DND-41 (cell line): ENCODE data around the gene KBTBD13.

Experiments
- ATAC-seq: fragments of 200-7000 bp; cut with Tn5 transposase; 3 replicates; pipeline ENCODE4 v1.9.1; 2021; ENCODE audit warnings: low read depth; ENCODE audit not compliant: insufficient read depth
- DNase-seq: peaks from one replicate; pipeline ENCODE4 v3.0.0-alpha.2; 2020
- H2AFZ ChIP-seq: 2 replicates; pipeline ENCODE4 v1.6.0; 2012; ENCODE audit warnings: low read depth, low read length
- H3K27ac ChIP-seq: 2 replicates; pipeline ENCODE4 v1.5.1; 2012; ENCODE audit warnings: low read length, inconsistent platforms
- H3K27me3 ChIP-seq: fragments of 200-600 bp; sonication (generic); 2 replicates; pipeline ENCODE4 v1.6.0; 2012; ENCODE audit warnings: low read length, mild to moderate bottlenecking, inconsistent platforms; ENCODE audit not compliant: insufficient read depth, poor library complexity
- H3K36me3 ChIP-seq: 2 replicates; pipeline ENCODE4 v1.5.1; 2012; ENCODE audit warnings: low read length, inconsistent platforms; ENCODE audit not compliant: insufficient read depth
- H3K4me1 ChIP-seq: 2 replicates; pipeline ENCODE4 v1.5.1; 2012; ENCODE audit warnings: mild to moderate bottlenecking, low read length; ENCODE audit not compliant: insufficient read depth
- H3K4me2 ChIP-seq: 2 replicates; pipeline ENCODE4 v1.6.0; 2012; ENCODE audit warnings: mild to moderate bottlenecking, moderate library complexity, low read length, inconsistent platforms; ENCODE audit not compliant: insufficient read depth
- H3K4me3 ChIP-seq, 2 experiments: fragments of 200-600 bp in 1 of 2; shearing (Covaris generic) in 1 of 2; 2 replicates each; pipeline ENCODE4 v1.5.1; 2012 to 2016; ENCODE audit warnings: inconsistent platforms in 2 of 2, low read length in 2 of 2, mild to moderate bottlenecking in 2 of 2, low read depth in 1 of 2, moderate library complexity in 1 of 2
- H3K79me2 ChIP-seq: 2 replicates; pipeline ENCODE4 v1.6.0; 2012; ENCODE audit warnings: low read length, inconsistent platforms; ENCODE audit not compliant: insufficient read depth
- H3K9ac ChIP-seq: 2 replicates; pipeline ENCODE4 v1.6.0; 2012; ENCODE audit warnings: low read depth, mild to moderate bottlenecking, inconsistent platforms, low read length, moderate library complexity
- H3K9me3 ChIP-seq: 2 replicates; pipeline ENCODE4 v1.5.1; 2012; ENCODE audit warnings: low read length, moderate library complexity, mild to moderate bottlenecking, inconsistent platforms; ENCODE audit not compliant: insufficient read depth, severe bottlenecking
- H4K20me1 ChIP-seq: 2 replicates; pipeline ENCODE4 v1.6.0; 2012; ENCODE audit warnings: low read length; ENCODE audit not compliant: insufficient read depth
- CTCF ChIP-seq: IDR thresholded peaks from 2 replicates; pipeline ENCODE4 v1.5.1; 2012; ENCODE audit warnings: borderline replicate concordance, low read length, moderate library complexity, mild to moderate bottlenecking; ENCODE audit not compliant: poor library complexity, severe bottlenecking; ENCODE audit errors: extremely low read depth
- EZH2 ChIP-seq: IDR thresholded peaks from 3 replicates; pipeline ENCODE4 v1.6.1; 2012; ENCODE audit warnings: borderline replicate concordance, low read depth, mild to moderate bottlenecking, moderate library complexity, low read length, inconsistent platforms; ENCODE audit not compliant: severe bottlenecking

KBTBD13 gene

GRCh38 chr15:65102912-65103311 lies 26.4 kb downstream of the KBTBD13 start:
- no peak overlapping the region for H3K9ac ChIP-seq
- no peak overlapping the region for H3K4me2 ChIP-seq
- no peak overlapping the region for H3K27ac ChIP-seq
- H3K79me2 ChIP-seq, result no peaks in the 10 kb centered on the region
- H4K20me1 ChIP-seq, result no peaks in the 10 kb centered on the region
- no peaks in the 10 kb centered on the region for H3K27me3 ChIP-seq
- H3K36me3 ChIP-seq, result peaks cover 47% of the 10 kb centered on the region
- H3K4me1 ChIP-seq, result no peaks in the 10 kb centered on the region
- no peak overlapping the region for H2AFZ ChIP-seq
- no peaks in the 10 kb centered on the region for H3K9me3 ChIP-seq
- H3K4me3 ChIP-seq, result no peak overlapping the region
- TF ChIP-seq EZH2 (no peak), CTCF (no peak)
- no peak for DNase-seq
- ATAC-seq, result no peak

- Histone ChIP-seq H3K4me1 (no peaks in the 10 kb centered on the region), H2AFZ (no peak overlapping the region), H3K27ac (no peak overlapping the region), H3K79me2 (no peaks in the 10 kb centered on the region), H3K4me3 (no peak overlapping the region), H3K9me3 (no peaks in the 10 kb centered on the region), H4K20me1 (no peaks in the 10 kb centered on the region), H3K9ac (no peak overlapping the region), H3K27me3 (no peaks in the 10 kb centered on the region), H3K36me3 (peaks cover 37% of the 10 kb centered on the region), H3K4me2 (no peak overlapping the region)
- DNase-seq (no peak), ATAC-seq (no peak)
- TF ChIP-seq CTCF (no peak), EZH2 (no peak)
Observed at GRCh38 chr15:65105038-65105437, 28.5 kb downstream of the KBTBD13 start.

- peaks cover 32% of the 10 kb centered on the region for H3K36me3 ChIP-seq
- H3K27me3 ChIP-seq, result no peaks in the 10 kb centered on the region
- H3K4me3 ChIP-seq, result no peak overlapping the region
- ATAC-seq (no peak), DNase-seq (no peak)
- no peak overlapping the region for H3K27ac ChIP-seq
- no peaks in the 10 kb centered on the region for H3K79me2 ChIP-seq
- no peaks in the 10 kb centered on the region for H4K20me1 ChIP-seq
- no peak for TF ChIP-seq EZH2
- TF ChIP-seq CTCF, result no peak
- H3K4me1 ChIP-seq, result no peaks in the 10 kb centered on the region
- no peak overlapping the region for H2AFZ ChIP-seq
- no peaks in the 10 kb centered on the region for H3K9me3 ChIP-seq
- no peak overlapping the region for H3K4me2 ChIP-seq
- no peak overlapping the region for H3K9ac ChIP-seq
Observed at GRCh38 chr15:65106011-65106590, 29.6 kb downstream of the KBTBD13 start.

GRCh38 chr15:65110676-65111292 lies 34.2 kb downstream of the KBTBD13 start:
- ATAC-seq (no peak), DNase-seq (no peak)
- Histone ChIP-seq H3K79me2 (no peaks in the 10 kb centered on the region), H3K27ac (no peak overlapping the region), H3K4me3 (no peak overlapping the region), H3K9ac (no peak overlapping the region), H4K20me1 (no peaks in the 10 kb centered on the region), H3K4me1 (no peaks in the 10 kb centered on the region), H3K4me2 (no peak overlapping the region), H3K9me3 (no peaks in the 10 kb centered on the region), H3K27me3 (no peaks in the 10 kb centered on the region), H3K36me3 (peaks cover 37% of the 10 kb centered on the region), H2AFZ (no peak overlapping the region)
- TF ChIP-seq EZH2, result no peak
- TF ChIP-seq CTCF, result no peak
